HG02852 (cell line): Measurements from ENCODE around the gene PTPRK.
"Not testable (repeated sequence)": the region's sequence is repeated elsewhere in the genome, so short reads cannot be mapped to it uniquely, and the experiment has no call there.

Experiments
- ATAC-seq: cut with Tn5 transposase; IDR thresholded peaks from one replicate; pipeline ENCODE4 v1.9.1; 2021; ENCODE audit warnings: mild to moderate bottlenecking, moderate library complexity; ENCODE audit not compliant: unreplicated experiment

The PTPRK gene

GRCh38 chr6:127939442-127940066, 580.8 kb downstream of the PTPRK start:
- no peak for ATAC-seq

- no peak for ATAC-seq
These were observed 581.7 kb downstream of the PTPRK start for GRCh38 chr6:127938701-127939100.

GRCh38 chr6:127937747-127938146, 582.7 kb downstream of the PTPRK start:
- ATAC-seq = no peak

- ATAC-seq = no peak
These were observed 583.3 kb downstream of the PTPRK start for GRCh38 chr6:127937102-127937501.

- no peak for ATAC-seq
These were observed 585.4 kb downstream of the PTPRK start for GRCh38 chr6:127934956-127935355.

GRCh38 chr6:127933852-127934840, 586.3 kb downstream of the PTPRK start:
- no peak for ATAC-seq

GRCh38 chr6:127933137-127933536, 587.3 kb downstream of the PTPRK start:
- no peak for ATAC-seq

- no peak for ATAC-seq
These were observed 587.7 kb downstream of the PTPRK start for GRCh38 chr6:127932708-127933107.

GRCh38 chr6:127926441-127926840, 594.0 kb downstream of the PTPRK start:
- not testable (repeated sequence) for ATAC-seq

- ATAC-seq = no peak
These were observed 596.0 kb downstream of the PTPRK start for GRCh38 chr6:127924440-127924839.

- ATAC-seq = no peak
These were observed 596.4 kb downstream of the PTPRK start for GRCh38 chr6:127924031-127924430.

- no peak for ATAC-seq
These were observed 597.3 kb downstream of the PTPRK start for GRCh38 chr6:127923135-127923534.

- ATAC-seq = no peak
These were observed 598.4 kb downstream of the PTPRK start for GRCh38 chr6:127921982-127922381.

- ATAC-seq = no peak
These were observed 599.6 kb downstream of the PTPRK start for GRCh38 chr6:127920804-127921203.
